ENCODE measurements around the gene DAPK2.

DNA sequence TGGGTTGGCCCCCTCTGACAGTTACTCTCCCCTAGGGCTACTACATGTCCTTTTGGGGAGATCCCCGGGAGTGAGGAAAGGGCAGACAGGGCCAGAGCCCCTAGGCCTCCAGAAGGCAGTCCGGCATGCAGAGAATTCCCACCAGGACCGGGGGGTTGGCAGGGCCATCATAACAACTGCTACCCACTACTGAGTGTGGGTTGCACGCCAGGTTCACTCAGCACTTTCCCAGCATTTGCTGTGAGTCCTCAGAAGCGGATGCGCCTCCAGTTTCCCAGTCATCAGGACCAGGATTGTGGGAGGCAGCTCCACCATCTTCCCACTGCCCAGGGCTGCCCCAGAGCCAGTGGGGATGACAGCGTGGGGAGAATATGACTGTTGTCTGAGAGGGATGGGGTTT lies 161.3 kb downstream of the DAPK2 start:
- no peak for TF ChIP-seq EZH2 (IDR thresholded peaks at IDR 0.05; ENCODE audit: borderline replicate concordance, insufficient read depth, low read depth, low read length, poor library complexity, severe bottlenecking)
- TF ChIP-seq, protein P1, sequence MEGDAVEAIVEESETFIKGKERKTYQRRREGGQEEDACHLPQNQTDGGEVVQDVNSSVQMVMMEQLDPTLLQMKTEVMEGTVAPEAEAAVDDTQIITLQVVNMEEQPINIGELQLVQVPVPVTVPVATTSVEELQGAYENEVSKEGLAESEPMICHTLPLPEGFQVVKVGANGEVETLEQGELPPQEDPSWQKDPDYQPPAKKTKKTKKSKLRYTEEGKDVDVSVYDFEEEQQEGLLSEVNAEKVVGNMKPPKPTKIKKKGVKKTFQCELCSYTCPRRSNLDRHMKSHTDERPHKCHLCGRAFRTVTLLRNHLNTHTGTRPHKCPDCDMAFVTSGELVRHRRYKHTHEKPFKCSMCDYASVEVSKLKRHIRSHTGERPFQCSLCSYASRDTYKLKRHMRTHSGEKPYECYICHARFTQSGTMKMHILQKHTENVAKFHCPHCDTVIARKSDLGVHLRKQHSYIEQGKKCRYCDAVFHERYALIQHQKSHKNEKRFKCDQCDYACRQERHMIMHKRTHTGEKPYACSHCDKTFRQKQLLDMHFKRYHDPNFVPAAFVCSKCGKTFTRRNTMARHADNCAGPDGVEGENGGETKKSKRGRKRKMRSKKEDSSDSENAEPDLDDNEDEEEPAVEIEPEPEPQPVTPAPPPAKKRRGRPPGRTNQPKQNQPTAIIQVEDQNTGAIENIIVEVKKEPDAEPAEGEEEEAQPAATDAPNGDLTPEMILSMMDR (IDR thresholded peaks at IDR 0.05): no peak

Measured in B cell (primary cell).